ENCODE measurements around the gene TNFSF12. TPM values are rescaled to one million over a fixed set of nuclear protein-coding genes. Genes with fewer than 3 reads are reported as not detected.

The TNFSF12 gene
- total and polyA plus RNA-seq, 7 donors: 18.0 to 122 (median 60.1) TPM

DNA sequence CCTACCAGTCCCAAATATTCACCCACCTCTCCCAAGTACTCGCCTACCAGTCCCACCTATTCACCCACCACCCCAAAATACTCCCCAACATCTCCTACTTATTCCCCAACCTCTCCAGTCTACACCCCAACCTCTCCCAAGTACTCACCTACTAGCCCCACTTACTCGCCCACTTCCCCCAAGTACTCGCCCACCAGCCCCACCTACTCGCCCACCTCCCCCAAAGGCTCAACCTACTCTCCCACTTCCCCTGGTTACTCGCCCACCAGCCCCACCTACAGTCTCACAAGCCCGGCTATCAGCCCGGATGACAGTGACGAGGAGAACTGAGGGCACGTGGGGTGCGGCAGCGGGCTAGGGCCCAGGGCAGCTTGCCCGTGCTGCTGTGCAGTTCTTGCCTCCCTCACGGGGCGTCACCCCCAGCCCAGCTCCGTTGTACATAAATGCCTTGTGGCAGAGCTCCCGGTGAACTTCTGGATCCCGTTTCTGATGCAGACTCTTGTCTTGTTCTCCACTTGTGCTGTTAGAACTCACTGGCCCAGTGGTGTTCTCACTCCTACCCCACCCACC lies 34.9 kb upstream of the TNFSF12 start:
- no peak for DNase-seq

DNA sequence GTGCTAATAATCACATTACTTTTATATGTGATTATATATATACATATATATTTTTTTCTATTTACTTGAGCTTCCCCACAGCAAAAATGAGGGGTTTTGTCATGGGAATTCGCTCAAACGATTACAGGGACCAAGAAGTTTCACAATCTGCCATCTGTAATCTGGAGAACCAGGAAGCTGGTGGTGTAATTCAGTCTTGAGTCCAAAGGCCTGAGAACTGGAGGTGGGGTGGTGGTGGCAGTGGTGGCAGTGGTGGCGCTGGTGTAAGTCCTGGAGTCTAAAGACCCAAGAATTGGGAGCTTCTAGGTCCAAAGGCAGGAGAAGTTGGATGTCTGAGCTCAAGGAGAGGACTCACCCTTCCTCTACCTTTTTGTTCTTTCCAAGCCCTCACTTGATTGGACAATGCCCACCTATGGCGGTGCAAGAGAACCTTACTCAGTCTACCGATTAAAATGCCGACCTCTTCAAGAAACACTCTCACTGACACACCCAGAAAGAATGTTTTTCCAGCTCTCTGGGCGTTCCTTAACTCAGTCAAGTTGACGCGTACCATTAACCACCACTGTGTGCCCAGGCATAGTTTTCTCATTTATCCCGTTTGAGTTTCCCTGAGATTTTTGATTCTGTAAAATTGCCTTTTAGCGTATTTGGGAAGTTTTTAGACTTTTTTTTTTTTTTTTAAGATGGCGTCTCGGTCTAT lies 32.8 kb upstream of the TNFSF12 start:
- no peaks in the 10 kb centered on the region for H3K9me3 ChIP-seq
- H3K27ac ChIP-seq: no peak overlapping the region
- no peak for TF ChIP-seq POLR2A (IDR thresholded peaks at IDR 0.05)
- TF ChIP-seq CTCF (IDR thresholded peaks at IDR 0.05): no peak
- TF ChIP-seq EP300 (IDR thresholded peaks at IDR 0.05): no peak
- H3K36me3 ChIP-seq: peaks cover 0 to 33% (median 25%) of the 10 kb centered on the region in 4 donors
- 75 to 84% methylated on average over 13 of the region's 13 CpGs for WGBS, 2 donors
- H3K27me3 ChIP-seq: no peaks in the 10 kb centered on the region
- no peak overlapping the region for H3K4me3 ChIP-seq
- no peak for DNase-seq
- no peaks in the 10 kb centered on the region for H3K4me1 ChIP-seq
- intact Hi-C loops (cut with DNase I): loop anchor here (2.0 to 10.0 kb wide), 2 partner anchors 73 to 169 kb away; partner anchors contain the start of genes TP53 and WRAP53

More for the DNA sequence above, 34.9 kb upstream of the TNFSF12 start:
- TF ChIP-seq CTCF (IDR thresholded peaks at IDR 0.05): no peak
- no peak for TF ChIP-seq POLR2AphosphoS5 (IDR thresholded peaks at IDR 0.05)
- TF ChIP-seq POLR2A (IDR thresholded peaks at IDR 0.05): no peak
- intact Hi-C loops (cut with DNase I): loop anchor here (1.0 to 10.0 kb wide), 3 partner anchors 47 to 171 kb away; partner anchors contain the start of genes SENP3, TP53 and WRAP53
- WGBS, 2 donors: 82% methylated on average over 17 of the region's 17 CpGs
- H3K4me1 ChIP-seq: no peaks in the 10 kb centered on the region
- H3K27ac ChIP-seq: no peak overlapping the region
- H3K9me3 ChIP-seq: no peaks in the 10 kb centered on the region
- no peak overlapping the region for H3K4me3 ChIP-seq
- peaks cover 7 to 54% (median 39%) of the 10 kb centered on the region in 4 donors for H3K36me3 ChIP-seq
- H3K27me3 ChIP-seq: no peaks in the 10 kb centered on the region

DNA sequence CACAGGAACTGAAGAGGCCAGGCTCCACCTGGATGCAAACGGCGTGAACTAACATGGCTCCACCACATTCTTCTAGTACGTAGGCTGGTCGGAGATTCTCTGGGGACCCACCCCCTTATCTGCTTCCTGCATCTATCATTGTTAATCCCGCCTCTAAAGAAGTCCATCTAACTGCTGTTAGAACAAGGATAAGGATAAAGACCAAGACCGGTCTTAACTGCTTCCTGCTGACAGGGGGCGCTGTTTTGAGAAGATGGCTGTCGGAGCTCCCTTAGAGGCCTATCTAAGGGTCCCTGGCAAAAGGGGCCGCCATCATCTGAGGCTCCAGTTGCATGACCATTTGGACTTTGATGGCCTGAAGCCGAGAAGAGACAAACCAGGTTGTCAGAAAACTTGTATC lies 25.8 kb upstream of the TNFSF12 start:
- H3K27ac ChIP-seq: no peak overlapping the region
- 47 to 51% methylated on average over 10 of the region's 10 CpGs for WGBS, 2 donors
- H3K4me1 ChIP-seq: no peaks in the 10 kb centered on the region
- H3K9me3 ChIP-seq: no peaks in the 10 kb centered on the region
- no peak for TF ChIP-seq POLR2AphosphoS5 (IDR thresholded peaks at IDR 0.05)
- peak; percentile 19 to 36 (median 31) for TF ChIP-seq CTCF (IDR thresholded peaks at IDR 0.05)
- no peaks in the 10 kb centered on the region for H3K36me3 ChIP-seq
- H3K27me3 ChIP-seq: no peaks in the 10 kb centered on the region
- intact Hi-C loops (cut with DNase I): no loop called here
- no peak for DNase-seq
- no peak overlapping the region for H3K4me3 ChIP-seq

GRCh38 chr17:7528842-7529241 lies 20.0 kb upstream of the TNFSF12 start:
- no peak overlapping the region for H3K27ac ChIP-seq
- no peaks in the 10 kb centered on the region for H3K36me3 ChIP-seq
- H3K4me1 ChIP-seq: no peaks in the 10 kb centered on the region
- no peaks in the 10 kb centered on the region for H3K9me3 ChIP-seq
- TF ChIP-seq POLR2A (IDR thresholded peaks at IDR 0.05) (no peak), EP300 (IDR thresholded peaks at IDR 0.05) (no peak), POLR2AphosphoS5 (IDR thresholded peaks at IDR 0.05) (no peak), CTCF (IDR thresholded peaks at IDR 0.05) (no peak)
- intact Hi-C loops (cut with DNase I): no loop called here
- no peak for DNase-seq
- no peaks in the 10 kb centered on the region for H3K27me3 ChIP-seq
- H3K4me3 ChIP-seq: no peak overlapping the region

Data from sigmoid colon (tissue), 7 donors.